ENCODE results near the gene GTF3C1.

DNA sequence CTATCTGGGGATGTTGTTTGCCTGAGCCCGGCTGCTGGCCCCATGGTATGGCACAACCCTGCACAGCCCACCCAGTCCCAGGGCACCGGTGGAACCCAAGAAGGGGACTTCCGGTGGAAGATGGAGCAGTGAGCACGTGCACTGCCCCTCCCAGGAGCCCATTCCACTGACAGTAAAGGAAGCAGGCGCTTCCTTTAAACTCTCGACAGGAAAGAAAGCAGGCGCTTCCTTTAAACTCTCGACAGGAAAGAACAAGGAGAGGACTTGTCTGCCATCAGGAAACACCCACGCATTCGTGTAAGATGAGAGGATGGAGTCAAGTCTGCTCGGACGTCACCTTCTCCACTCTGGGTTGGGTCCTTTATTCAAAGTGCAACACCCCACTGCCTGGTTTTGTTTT lies 94.0 kb downstream of the GTF3C1 start:
- TF ChIP-seq, protein P1, sequence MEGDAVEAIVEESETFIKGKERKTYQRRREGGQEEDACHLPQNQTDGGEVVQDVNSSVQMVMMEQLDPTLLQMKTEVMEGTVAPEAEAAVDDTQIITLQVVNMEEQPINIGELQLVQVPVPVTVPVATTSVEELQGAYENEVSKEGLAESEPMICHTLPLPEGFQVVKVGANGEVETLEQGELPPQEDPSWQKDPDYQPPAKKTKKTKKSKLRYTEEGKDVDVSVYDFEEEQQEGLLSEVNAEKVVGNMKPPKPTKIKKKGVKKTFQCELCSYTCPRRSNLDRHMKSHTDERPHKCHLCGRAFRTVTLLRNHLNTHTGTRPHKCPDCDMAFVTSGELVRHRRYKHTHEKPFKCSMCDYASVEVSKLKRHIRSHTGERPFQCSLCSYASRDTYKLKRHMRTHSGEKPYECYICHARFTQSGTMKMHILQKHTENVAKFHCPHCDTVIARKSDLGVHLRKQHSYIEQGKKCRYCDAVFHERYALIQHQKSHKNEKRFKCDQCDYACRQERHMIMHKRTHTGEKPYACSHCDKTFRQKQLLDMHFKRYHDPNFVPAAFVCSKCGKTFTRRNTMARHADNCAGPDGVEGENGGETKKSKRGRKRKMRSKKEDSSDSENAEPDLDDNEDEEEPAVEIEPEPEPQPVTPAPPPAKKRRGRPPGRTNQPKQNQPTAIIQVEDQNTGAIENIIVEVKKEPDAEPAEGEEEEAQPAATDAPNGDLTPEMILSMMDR (IDR thresholded peaks at IDR 0.05) = no peak
- no peak for TF ChIP-seq POLR2A (IDR thresholded peaks at IDR 0.05)
